Omental fat pad (tissue), 4 donors: ENCODE data around the gene LPCAT2. TPM values are rescaled to one million over a fixed set of nuclear protein-coding genes. Genes with fewer than 3 reads are reported as not detected.

ENCODE experiments used
- ATAC-seq: fragments of 150-250 bp; one replicate; pipeline ENCODE4 v1.9.1; 2016; ENCODE audit warnings: mild to moderate bottlenecking, moderate library complexity; ENCODE audit not compliant: low FRiP score
- DNase-seq: peaks from one replicate; pipeline ENCODE4 v3.0.0-alpha.2; 2019; ENCODE audit warnings: low spot score
- total RNA-seq, 4 donors: library from RNA; depleted of rRNA; stranded (reverse); fragments of >200 nt; gene quantifications; one replicate each; pipeline ENCODE4 v1.1.0, GENCODE V29; 2016
- TF ChIP-seq, protein P1 (sequence below), 3 donors: fragments of 450-650 bp; IDR thresholded peaks; one replicate each; pipeline ENCODE4 v1.5.1; 2016 to 2017; ENCODE audit warnings: antibody characterized with exemption in 3 of 3, mild to moderate bottlenecking in 3 of 3, moderate library complexity in 2 of 3

The LPCAT2 gene
- total RNA-seq, 4 donors from 2014 or later = 9.6 to 20.5 (median 15.9) TPM

DNA sequence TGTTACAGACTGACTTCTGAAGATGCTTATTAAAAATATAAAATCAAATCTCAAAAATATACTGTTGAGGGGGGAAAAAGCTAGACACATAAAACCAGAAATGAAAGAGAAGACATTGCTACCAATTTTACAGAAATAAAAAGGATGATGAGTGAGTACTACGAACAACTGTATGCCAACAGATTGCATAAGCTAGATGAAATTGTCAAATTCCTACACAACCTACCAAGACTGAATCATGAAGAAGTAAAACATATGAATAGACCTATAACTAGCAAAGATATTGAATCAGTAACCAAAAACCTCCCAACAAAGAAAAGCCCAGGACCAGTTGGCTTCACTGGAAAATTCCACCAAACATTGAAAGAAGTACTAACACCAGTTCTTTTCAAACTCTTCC is 54.1 kb downstream of the LPCAT2 start:
- TF ChIP-seq, protein P1, sequence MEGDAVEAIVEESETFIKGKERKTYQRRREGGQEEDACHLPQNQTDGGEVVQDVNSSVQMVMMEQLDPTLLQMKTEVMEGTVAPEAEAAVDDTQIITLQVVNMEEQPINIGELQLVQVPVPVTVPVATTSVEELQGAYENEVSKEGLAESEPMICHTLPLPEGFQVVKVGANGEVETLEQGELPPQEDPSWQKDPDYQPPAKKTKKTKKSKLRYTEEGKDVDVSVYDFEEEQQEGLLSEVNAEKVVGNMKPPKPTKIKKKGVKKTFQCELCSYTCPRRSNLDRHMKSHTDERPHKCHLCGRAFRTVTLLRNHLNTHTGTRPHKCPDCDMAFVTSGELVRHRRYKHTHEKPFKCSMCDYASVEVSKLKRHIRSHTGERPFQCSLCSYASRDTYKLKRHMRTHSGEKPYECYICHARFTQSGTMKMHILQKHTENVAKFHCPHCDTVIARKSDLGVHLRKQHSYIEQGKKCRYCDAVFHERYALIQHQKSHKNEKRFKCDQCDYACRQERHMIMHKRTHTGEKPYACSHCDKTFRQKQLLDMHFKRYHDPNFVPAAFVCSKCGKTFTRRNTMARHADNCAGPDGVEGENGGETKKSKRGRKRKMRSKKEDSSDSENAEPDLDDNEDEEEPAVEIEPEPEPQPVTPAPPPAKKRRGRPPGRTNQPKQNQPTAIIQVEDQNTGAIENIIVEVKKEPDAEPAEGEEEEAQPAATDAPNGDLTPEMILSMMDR (IDR thresholded peaks at IDR 0.05) = no peak
- DNase-seq (no peak), ATAC-seq (no peak)

DNA sequence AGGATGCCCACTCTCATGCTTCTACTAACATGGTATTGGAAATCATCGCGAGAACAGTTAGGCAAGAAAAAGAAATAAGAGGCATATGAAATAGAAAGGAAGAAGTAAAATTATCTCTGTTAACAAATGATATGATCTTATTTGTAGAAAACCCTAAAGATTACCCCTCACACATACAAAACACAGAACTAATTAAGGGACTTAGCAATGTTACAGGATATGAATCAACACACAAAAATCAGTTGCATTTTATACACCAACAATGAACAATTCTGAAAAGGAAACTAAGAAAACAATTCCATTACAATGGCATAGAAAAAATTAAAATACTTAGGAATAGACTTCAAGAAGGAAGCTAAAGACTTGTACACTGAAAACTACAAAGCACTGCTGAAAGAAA is 54.9 kb downstream of the LPCAT2 start:
- TF ChIP-seq, protein P1 (IDR thresholded peaks at IDR 0.05) = no peak
- no peak for DNase-seq
- ATAC-seq = no peak

DNA sequence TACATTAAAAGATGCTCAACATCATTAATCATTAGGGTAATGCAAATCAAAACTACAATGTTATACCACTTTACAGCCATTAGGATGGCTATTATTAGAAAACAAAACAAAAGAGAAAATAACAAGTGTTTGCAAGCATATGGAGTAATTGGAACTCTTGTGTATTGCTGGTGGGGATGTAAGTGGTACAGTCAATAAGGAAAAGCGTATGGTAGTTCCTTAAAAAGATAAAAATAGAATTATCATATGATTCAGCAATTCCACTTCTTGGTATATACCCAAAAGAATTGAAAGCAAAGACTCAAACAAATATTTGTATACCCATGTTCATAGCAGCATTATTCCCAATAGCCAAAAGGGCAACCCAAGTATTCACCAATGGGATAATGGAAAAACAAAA is 56.2 kb downstream of the LPCAT2 start:
- ATAC-seq (no peak), DNase-seq (no peak)
- TF ChIP-seq, protein P1 (IDR thresholded peaks at IDR 0.05) = no peak

DNA sequence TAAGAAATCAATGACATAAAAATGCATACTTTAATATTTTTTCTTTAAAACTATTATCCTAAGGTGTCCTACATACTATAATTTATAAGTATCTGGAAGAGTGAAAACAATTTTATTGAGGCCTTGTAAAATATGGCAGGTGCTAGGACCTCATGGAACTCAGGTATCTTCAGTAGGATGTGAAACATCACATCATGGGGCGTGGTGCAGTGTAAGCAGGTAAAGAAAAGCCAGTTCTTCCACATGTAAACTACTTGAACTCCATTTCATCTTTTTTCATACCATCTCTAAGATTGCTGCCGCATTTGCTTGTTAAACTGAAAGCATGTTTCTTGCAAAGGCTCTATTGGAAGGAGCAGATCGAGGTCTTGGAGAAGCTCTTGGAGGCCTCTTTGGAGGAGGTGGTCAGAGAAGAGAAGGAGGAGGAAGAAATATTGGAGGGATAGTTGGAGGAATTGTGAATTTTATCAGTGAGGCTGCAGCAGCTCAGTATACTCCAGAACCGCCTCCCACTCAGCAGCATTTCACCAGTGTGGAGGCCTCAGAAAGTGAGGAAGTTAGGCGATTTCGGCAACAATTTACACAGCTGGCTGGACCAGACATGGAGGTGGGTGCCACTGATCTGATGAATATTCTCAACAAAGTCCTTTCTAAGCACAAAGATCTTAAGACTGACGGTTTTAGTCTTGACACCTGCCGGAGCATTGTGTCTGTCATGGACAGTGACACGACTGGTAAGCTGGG is 57.7 kb downstream of the LPCAT2 start, which contains the start of gene CAPNS2:
CAPNS2 (plus strand) TSS at position 253 of the 744 bp plus-strand sequence; CDS start at position 326, 73 bp downstream.
- ATAC-seq = no peak
- TF ChIP-seq, protein P1 (IDR thresholded peaks at IDR 0.05) = no peak
- no peak for DNase-seq

DNA sequence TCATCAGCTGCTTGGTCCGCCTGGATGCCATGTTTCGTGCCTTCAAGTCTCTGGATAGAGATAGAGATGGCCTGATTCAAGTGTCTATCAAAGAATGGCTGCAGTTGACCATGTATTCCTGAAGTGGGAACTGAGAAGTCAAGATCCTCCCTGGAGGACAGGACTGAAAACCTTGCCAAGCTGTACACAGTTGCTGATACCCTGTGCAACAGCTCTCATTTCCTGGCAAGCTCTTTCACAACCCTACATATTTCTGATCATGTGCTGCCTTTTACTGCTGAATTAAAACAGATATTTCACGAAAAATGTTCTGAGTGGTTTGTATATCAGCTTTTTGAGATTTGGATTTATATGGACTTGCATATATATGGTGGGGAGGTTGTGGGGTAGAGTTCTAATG is 58.5 kb downstream of the LPCAT2 start:
- no peak for DNase-seq
- TF ChIP-seq, protein P1 (IDR thresholded peaks at IDR 0.05) = no peak
- peak; percentile 62 for ATAC-seq

DNA sequence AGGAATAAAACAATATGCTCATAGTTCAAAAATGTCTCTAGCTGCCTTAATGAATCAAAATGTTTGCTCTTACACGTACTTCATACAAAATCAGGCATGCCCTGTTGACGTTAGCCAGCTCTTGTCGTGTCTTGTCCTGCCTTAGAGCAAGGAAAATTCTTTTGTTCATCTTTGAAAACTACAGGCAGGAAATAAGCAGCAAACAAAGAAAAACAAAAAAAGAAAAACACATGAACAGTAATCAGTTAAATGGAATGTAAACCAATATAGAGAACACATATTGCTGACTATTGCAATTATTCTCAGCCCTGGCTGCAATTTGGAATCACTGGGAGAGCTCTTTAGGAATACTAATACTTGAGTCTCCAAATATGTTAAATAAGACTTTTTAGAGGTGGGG is 59.3 kb downstream of the LPCAT2 start:
- TF ChIP-seq, protein P1 (IDR thresholded peaks at IDR 0.05) = no peak
- DNase-seq (no peak), ATAC-seq (no peak)

DNA sequence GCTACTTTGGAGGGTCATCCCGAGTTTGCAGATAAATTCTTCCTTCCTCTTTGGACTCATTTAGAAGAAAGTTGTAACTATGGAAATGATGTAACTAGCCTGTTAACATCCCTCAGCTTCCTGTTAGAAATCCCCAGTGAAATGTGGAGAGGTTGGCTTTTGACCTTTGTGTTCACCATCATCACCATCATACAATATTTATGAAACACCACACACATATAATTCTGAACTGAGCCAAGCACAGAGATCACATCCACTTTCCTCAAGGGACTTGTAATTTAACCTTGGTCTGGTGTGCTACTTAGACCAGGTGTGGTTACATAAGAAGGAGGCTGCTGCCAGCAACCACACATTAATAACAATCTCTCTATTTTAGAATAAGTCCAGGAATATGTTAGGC is 60.2 kb downstream of the LPCAT2 start:
- no peak for ATAC-seq
- DNase-seq = no peak
- TF ChIP-seq, protein P1 (IDR thresholded peaks at IDR 0.05) = no peak
